Measurements from ENCODE around the gene NHEJ1. TPM values are rescaled to one million over a fixed set of nuclear protein-coding genes. Genes with fewer than 3 reads are reported as not detected.

The NHEJ1 gene
- total and polyA plus RNA-seq, 2 of the 13 experiments (the other 11 are each of a cell fraction or from before 2014, with no cell fraction given) = 30.0 to 30.7 TPM

DNA sequence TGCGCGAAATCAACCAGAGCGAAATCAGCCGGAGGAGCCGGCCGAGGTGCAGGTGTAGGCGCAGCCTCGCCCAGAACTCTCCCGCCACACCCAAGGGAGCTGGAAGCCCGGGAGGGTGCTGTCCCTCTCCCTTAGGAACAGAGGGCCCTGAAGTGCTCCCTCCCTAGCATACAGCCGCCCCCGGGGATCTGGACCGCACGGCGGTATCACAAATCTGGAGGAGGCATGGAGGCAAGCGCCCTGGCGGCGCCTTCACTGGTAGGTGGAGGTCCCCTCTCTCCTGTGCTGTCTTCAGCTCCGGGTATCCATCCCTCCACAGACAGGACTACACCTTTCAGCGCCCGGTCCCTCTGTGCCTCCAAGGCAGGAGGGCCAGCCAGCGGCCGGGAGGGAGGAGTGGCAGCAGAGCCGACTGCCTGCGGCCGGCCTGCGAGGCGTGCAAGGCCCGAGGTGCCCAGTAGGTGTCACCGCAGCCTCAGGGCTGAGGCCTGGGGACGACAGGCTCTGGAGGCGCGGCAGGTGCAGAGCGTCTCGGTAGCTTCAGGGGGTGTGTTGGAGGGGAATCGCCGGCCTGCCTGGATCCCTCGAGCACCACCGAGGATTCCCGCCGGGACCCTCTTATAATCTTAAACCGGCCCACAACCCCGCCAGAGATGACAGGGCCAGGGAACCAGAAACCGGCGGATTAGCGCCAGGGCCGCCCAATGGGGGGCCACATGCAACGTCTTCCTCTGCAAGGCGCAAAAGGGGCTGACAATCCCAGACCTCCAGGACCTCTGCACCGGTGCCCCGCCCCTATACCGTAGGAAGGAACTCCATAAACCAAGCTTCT lies 102.7 kb downstream of the NHEJ1 start (continued):
- TF ChIP-seq, protein P1, sequence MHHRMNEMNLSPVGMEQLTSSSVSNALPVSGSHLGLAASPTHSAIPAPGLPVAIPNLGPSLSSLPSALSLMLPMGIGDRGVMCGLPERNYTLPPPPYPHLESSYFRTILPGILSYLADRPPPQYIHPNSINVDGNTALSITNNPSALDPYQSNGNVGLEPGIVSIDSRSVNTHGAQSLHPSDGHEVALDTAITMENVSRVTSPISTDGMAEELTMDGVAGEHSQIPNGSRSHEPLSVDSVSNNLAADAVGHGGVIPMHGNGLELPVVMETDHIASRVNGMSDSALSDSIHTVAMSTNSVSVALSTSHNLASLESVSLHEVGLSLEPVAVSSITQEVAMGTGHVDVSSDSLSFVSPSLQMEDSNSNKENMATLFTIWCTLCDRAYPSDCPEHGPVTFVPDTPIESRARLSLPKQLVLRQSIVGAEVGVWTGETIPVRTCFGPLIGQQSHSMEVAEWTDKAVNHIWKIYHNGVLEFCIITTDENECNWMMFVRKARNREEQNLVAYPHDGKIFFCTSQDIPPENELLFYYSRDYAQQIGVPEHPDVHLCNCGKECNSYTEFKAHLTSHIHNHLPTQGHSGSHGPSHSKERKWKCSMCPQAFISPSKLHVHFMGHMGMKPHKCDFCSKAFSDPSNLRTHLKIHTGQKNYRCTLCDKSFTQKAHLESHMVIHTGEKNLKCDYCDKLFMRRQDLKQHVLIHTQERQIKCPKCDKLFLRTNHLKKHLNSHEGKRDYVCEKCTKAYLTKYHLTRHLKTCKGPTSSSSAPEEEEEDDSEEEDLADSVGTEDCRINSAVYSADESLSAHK (CRISPR knock-in tag; IDR thresholded peaks at IDR 0.05; ENCODE audit: borderline replicate concordance) = no peak
- TF ChIP-seq GTF3A (CRISPR knock-in tag; conservative IDR thresholded peaks at IDR 0.05) = no peak
- TF ChIP-seq HOXA9 (CRISPR knock-in tag; IDR thresholded peaks at IDR 0.05; ENCODE audit: borderline replicate concordance) = no peak
- TF ChIP-seq, protein P2, sequence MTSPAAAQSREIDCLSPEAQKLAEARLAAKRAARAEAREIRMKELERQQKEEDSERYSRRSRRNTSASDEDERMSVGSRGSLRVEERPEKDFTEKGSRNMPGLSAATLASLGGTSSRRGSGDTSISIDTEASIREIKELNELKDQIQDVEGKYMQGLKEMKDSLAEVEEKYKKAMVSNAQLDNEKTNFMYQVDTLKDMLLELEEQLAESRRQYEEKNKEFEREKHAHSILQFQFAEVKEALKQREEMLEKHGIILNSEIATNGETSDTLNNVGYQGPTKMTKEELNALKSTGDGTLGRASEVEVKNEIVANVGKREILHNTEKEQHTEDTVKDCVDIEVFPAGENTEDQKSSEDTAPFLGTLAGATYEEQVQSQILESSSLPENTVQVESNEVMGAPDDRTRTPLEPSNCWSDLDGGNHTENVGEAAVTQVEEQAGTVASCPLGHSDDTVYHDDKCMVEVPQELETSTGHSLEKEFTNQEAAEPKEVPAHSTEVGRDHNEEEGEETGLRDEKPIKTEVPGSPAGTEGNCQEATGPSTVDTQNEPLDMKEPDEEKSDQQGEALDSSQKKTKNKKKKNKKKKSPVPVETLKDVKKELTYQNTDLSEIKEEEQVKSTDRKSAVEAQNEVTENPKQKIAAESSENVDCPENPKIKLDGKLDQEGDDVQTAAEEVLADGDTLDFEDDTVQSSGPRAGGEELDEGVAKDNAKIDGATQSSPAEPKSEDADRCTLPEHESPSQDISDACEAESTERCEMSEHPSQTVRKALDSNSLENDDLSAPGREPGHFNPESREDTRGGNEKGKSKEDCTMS (CRISPR knock-in tag; conservative IDR thresholded peaks at IDR 0.05) = no peak
- no peak for TF ChIP-seq TEAD3 (CRISPR knock-in tag; optimal IDR thresholded peaks at IDR 0.05; ENCODE audit: borderline replicate concordance)
- TF ChIP-seq, protein P3, sequence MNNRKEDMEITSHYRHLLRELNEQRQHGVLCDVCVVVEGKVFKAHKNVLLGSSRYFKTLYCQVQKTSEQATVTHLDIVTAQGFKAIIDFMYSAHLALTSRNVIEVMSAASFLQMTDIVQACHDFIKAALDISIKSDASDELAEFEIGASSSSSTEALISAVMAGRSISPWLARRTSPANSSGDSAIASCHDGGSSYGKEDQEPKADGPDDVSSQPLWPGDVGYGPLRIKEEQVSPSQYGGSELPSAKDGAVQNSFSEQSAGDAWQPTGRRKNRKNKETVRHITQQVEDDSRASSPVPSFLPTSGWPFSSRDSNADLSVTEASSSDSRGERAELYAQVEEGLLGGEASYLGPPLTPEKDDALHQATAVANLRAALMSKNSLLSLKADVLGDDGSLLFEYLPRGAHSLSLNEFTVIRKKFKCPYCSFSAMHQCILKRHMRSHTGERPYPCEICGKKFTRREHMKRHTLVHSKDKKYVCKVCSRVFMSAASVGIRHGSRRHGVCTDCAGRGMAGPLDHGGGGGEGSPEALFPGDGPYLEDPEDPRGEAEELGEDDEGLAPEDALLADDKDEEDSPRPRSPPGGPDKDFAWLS (CRISPR knock-in tag; IDR thresholded peaks at IDR 0.05; ENCODE audit: borderline replicate concordance) = no peak
- TF ChIP-seq SKI (IDR thresholded peaks at IDR 0.05; ENCODE audit: partially characterized antibody) = peak; percentile 16
- TF ChIP-seq ZNF432 (CRISPR knock-in tag; IDR thresholded peaks at IDR 0.05; ENCODE audit: borderline replicate concordance) = no peak
- TF ChIP-seq MAZ (IDR thresholded peaks at IDR 0.05; ENCODE audit: borderline replicate concordance, low read depth, low read length) = no peak
- peak; percentile 83; the same call in 1 of the 2 replicates for TF ChIP-seq MAZ (CRISPR knock-in tag; IDR thresholded peaks at IDR 0.05; ENCODE audit: low read depth)
- peak; percentile 23; the same call in 1 of the 2 replicates for TF ChIP-seq FOXK1 (CRISPR knock-in tag; IDR thresholded peaks at IDR 0.05; ENCODE audit: borderline replicate concordance, low read depth)
- no peak for TF ChIP-seq HES4 (CRISPR knock-in tag; IDR thresholded peaks at IDR 0.05; ENCODE audit: borderline replicate concordance)
- peak; percentile 36; the same call in 1 of the 2 replicates for TF ChIP-seq HDAC1 (CRISPR knock-in tag; IDR thresholded peaks at IDR 0.05)
- TF ChIP-seq TCF12 (IDR thresholded peaks at IDR 0.05) = no peak
- no peak for TF ChIP-seq TCF12 (CRISPR knock-in tag; IDR thresholded peaks at IDR 0.05)
- TF ChIP-seq MBD4 (IDR thresholded peaks at IDR 0.05; ENCODE audit: borderline replicate concordance, low read length) = no peak
- no peak for TF ChIP-seq KAT2B (IDR thresholded peaks at IDR 0.05; ENCODE audit: borderline replicate concordance, low read depth, low read length)
- no peak for TF ChIP-seq FOSL1 (CRISPR knock-in tag; IDR thresholded peaks at IDR 0.05; ENCODE audit: borderline replicate concordance)
- TF ChIP-seq ZNF274 (CRISPR knock-in tag; IDR thresholded peaks at IDR 0.05) = peak; percentile 25; the same call in 1 of the 2 replicates
- TF ChIP-seq ZNF83 (CRISPR knock-in tag; IDR thresholded peaks at IDR 0.05; ENCODE audit: borderline replicate concordance) = no peak
- no peak for TF ChIP-seq ZNF737 (CRISPR knock-in tag; IDR thresholded peaks at IDR 0.05; ENCODE audit: borderline replicate concordance)
- no peak for TF ChIP-seq JARID2 (CRISPR knock-in tag; IDR thresholded peaks at IDR 0.05; ENCODE audit: insufficient replicate concordance)
- peak; percentile 53; the same call in 1 of the 2 replicates for TF ChIP-seq ZFP36L2 (CRISPR knock-in tag; IDR thresholded peaks at IDR 0.05)

Measured in HepG2 (cell line).